HepG2 (cell line): ENCODE measurements around the gene MSANTD1. TPM values are rescaled to one million over a fixed set of nuclear protein-coding genes. Genes with fewer than 3 reads are reported as not detected.

ENCODE experiments used
- AKAP8 ChIP-seq: sonication (generic); formaldehyde crosslinking; IDR thresholded peaks from 2 replicates; pipeline ENCODE4 v1.5.1; 2020; ENCODE audit warnings: mild to moderate bottlenecking, missing genetic modification reagents
- ARNT2 ChIP-seq: sonication (generic); formaldehyde crosslinking; IDR thresholded peaks from 2 replicates; pipeline ENCODE4 v1.8.0; 2022; ENCODE audit warnings: mild to moderate bottlenecking, low read depth, missing genetic modification reagents, moderate library complexity
- CENPT ChIP-seq: sonication (generic); formaldehyde crosslinking; IDR thresholded peaks from 2 replicates; pipeline ENCODE4 v1.8.0; 2022; ENCODE audit warnings: low read depth, mild to moderate bottlenecking, moderate library complexity, missing genetic modification reagents
- CHCHD3 ChIP-seq: sonication (generic); formaldehyde crosslinking; IDR thresholded peaks from 2 replicates; pipeline ENCODE4 v1.8.0; 2022; ENCODE audit warnings: mild to moderate bottlenecking, missing genetic modification reagents, moderate library complexity
- FOXC1 ChIP-seq: sonication (generic); formaldehyde crosslinking; IDR thresholded peaks from 2 replicates; pipeline ENCODE4 v1.8.0; 2022; ENCODE audit warnings: mild to moderate bottlenecking, missing genetic modification reagents, borderline replicate concordance
- GTF2F1 ChIP-seq: fragments of 150-350 bp; IDR thresholded peaks from 2 replicates; pipeline ENCODE4 v1.6.1; 2014; ENCODE audit warnings: low read length
- KAT8 ChIP-seq: IDR thresholded peaks from 2 replicates; pipeline ENCODE4 v1.6.1; 2016; ENCODE audit warnings: missing genetic modification reagents, missing compliant biosample characterization
- KDM4B ChIP-seq: sonication (generic); formaldehyde crosslinking; IDR thresholded peaks from 2 replicates; pipeline ENCODE4 v1.4.0; 2020; ENCODE audit warnings: missing genetic modification reagents
- NBN ChIP-seq: fragments of 450-650 bp; conservative IDR thresholded peaks from 2 replicates; pipeline ENCODE4 v1.6.1; 2017
- SATB2 ChIP-seq: sonication (generic); formaldehyde crosslinking; IDR thresholded peaks from 2 replicates; pipeline ENCODE4 v1.5.0; 2020; ENCODE audit warnings: missing genetic modification reagents
- STAG1 ChIP-seq: sonication (generic); formaldehyde crosslinking; IDR thresholded peaks from 2 replicates; pipeline ENCODE4 v1.4.0; 2020; ENCODE audit warnings: missing genetic modification reagents
- TBL1XR1 ChIP-seq: fragments of 150-350 bp; IDR thresholded peaks from 2 replicates; pipeline ENCODE4 v1.6.1; 2014; ENCODE audit warnings: borderline replicate concordance, low read length; ENCODE audit not compliant: partially characterized antibody
- ZMAT3 ChIP-seq: sonication (generic); formaldehyde crosslinking; conservative IDR thresholded peaks from 2 replicates; pipeline ENCODE4 v1.7.0; 2021; ENCODE audit warnings: missing genetic modification reagents
- ZNF124 ChIP-seq: sonication (generic); formaldehyde crosslinking; IDR thresholded peaks from 2 replicates; pipeline ENCODE4 v1.4.0; 2020; ENCODE audit warnings: missing genetic modification reagents
- ZNF253 ChIP-seq: sonication (generic); formaldehyde crosslinking; IDR thresholded peaks from 2 replicates; pipeline ENCODE4 v1.8.0; 2022; ENCODE audit warnings: mild to moderate bottlenecking, missing genetic modification reagents, borderline replicate concordance
- ZNF484 ChIP-seq: sonication (generic); formaldehyde crosslinking; IDR thresholded peaks from 2 replicates; pipeline ENCODE4 v1.5.1; 2020; ENCODE audit warnings: mild to moderate bottlenecking, low read depth, missing genetic modification reagents, borderline replicate concordance
- ZNF674 ChIP-seq: sonication (generic); formaldehyde crosslinking; IDR thresholded peaks from 2 replicates; pipeline ENCODE4 v1.5.0; 2020; ENCODE audit warnings: low read depth, mild to moderate bottlenecking, missing genetic modification reagents
- ZNF709 ChIP-seq: sonication (generic); formaldehyde crosslinking; IDR thresholded peaks from 2 replicates; pipeline ENCODE4 v1.5.0; 2020; ENCODE audit warnings: mild to moderate bottlenecking, missing genetic modification reagents
- ZNF775 ChIP-seq: sonication (generic); formaldehyde crosslinking; IDR thresholded peaks from 2 replicates; pipeline ENCODE4 v1.4.0; 2020; ENCODE audit warnings: missing genetic modification reagents, mild to moderate bottlenecking, moderate library complexity, borderline replicate concordance
- polyA plus RNA-seq, 8 experiments: library from polyadenylated mRNA; depleted of rRNA in 3 of 8; stranded (reverse) in 7 of 8; unstranded in 1 of 8; fragments of >200 nt; fragmentation: Illumina TruSeq in 4 of 8; extraction: Trizol in 4 of 8; gene quantifications; 2 replicates each; pipeline versions ENCODE4 v1.2.1 to v1.2.3, GENCODE V29; 2011 to 2016; ENCODE audit warnings: low read depth in 4 of 8, missing spikeins in 1 of 8, mixed read lengths in 1 of 8; ENCODE audit not compliant: insufficient read depth in 1 of 8
- total RNA-seq, 5 experiments: library from RNA; depleted of rRNA; stranded (reverse); fragments of >200 nt; fragmentation: Illumina TruSeq; extraction: Trizol; gene quantifications; 2 replicates each; pipeline ENCODE4 v1.2.3, GENCODE V29; 2016; ENCODE audit warnings: low read depth in 1 of 5
- TF ChIP-seq, protein P1 (sequence below): sonication (generic); formaldehyde crosslinking; conservative IDR thresholded peaks from 2 replicates; pipeline ENCODE4 v1.8.0; 2022; ENCODE audit warnings: missing genetic modification reagents
- TF ChIP-seq, protein P2 (sequence below): sonication (generic); formaldehyde crosslinking; IDR thresholded peaks from 2 replicates; pipeline ENCODE4 v1.5.0; 2020; ENCODE audit warnings: missing genetic modification reagents
- TF ChIP-seq, protein P3 (sequence below): IDR thresholded peaks from 2 replicates; pipeline ENCODE4 v1.6.1; 2016; ENCODE audit warnings: mild to moderate bottlenecking, missing biosample characterization, missing genetic modification reagents
- TF ChIP-seq, protein P4 (sequence below): sonication (generic); formaldehyde crosslinking; IDR thresholded peaks from 2 replicates; pipeline ENCODE4 v1.4.0; 2020; ENCODE audit warnings: mild to moderate bottlenecking, missing genetic modification reagents
- TF ChIP-seq, protein P5 (sequence below): sonication (generic); formaldehyde crosslinking; IDR thresholded peaks from 2 replicates; pipeline ENCODE4 v1.4.0; 2020; ENCODE audit warnings: missing genetic modification reagents
- TF ChIP-seq, protein P6 (sequence below): sonication (generic); formaldehyde crosslinking; IDR thresholded peaks from 2 replicates; pipeline ENCODE4 v1.8.1; 2023; ENCODE audit warnings: mild to moderate bottlenecking, missing genetic modification reagents, borderline replicate concordance

The MSANTD1 gene
- total and polyA plus RNA-seq, 2 of the 13 experiments (the other 11 are each of a cell fraction or from before 2014, with no cell fraction given): 0.22 to 0.40 TPM

DNA sequence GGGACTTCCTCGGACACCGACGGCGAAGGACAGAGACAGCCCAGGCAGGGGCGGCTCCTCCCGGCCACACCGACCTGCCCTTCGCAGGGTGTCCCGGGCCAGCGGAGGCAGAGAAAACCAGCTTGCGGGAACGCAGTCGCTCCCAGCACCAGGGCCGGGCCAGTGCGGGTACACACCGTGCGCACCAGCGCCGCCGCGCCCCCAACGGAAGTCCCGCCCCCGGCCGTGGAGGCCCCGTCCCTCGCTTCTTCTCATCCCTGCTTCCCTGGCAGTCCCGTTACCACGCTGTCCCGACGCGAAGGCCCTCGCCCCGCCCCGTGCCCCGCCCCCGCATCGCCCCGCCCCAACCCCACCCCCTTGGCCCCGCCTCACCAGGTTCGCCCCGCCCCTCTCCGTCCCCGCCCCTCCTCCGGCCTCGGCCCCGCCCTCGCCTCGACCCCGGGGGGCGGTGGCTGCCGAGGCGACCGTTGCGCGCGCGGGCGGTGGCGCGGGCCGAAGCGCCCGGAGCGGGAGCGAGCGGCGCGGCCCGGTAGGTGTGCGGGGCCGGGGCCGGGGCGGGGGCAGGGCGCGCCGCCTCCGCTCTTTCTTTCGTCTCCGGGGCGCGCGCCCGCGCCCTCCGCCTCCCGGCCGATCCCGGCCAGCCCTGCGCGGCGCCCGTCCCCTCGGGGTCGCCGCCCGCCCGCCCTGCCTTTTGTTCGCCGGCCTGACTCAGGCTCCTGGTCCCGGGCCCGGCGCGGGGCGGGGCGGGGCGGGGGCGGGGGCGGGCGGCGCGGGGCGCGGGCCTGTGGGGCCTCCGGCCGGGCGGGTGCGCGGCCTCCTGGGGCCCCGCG lies 43.8 kb downstream of the MSANTD1 start, which contains the start of gene RGS12 (continued):
- TF ChIP-seq, protein P1, sequence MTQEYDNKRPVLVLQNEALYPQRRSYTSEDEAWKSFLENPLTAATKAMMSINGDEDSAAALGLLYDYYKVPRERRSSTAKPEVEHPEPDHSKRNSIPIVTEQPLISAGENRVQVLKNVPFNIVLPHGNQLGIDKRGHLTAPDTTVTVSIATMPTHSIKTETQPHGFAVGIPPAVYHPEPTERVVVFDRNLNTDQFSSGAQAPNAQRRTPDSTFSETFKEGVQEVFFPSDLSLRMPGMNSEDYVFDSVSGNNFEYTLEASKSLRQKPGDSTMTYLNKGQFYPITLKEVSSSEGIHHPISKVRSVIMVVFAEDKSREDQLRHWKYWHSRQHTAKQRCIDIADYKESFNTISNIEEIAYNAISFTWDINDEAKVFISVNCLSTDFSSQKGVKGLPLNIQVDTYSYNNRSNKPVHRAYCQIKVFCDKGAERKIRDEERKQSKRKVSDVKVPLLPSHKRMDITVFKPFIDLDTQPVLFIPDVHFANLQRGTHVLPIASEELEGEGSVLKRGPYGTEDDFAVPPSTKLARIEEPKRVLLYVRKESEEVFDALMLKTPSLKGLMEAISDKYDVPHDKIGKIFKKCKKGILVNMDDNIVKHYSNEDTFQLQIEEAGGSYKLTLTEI (CRISPR knock-in tag): no peak
- TF ChIP-seq GTF2F1 (no peak), ZNF484 (CRISPR knock-in tag) (no peak), ZMAT3 (no peak), ZNF775 (CRISPR knock-in tag) (no peak), ARNT2 (no peak; the same call in 1 of the 2 replicates), KAT8 (peak; percentile 62; the same call in 1 of the 2 replicates), TBL1XR1 (no peak), AKAP8 (CRISPR knock-in tag) (peak; percentile 99), KDM4B (no peak), ZNF674 (CRISPR knock-in tag) (no peak), ZNF253 (CRISPR knock-in tag) (no peak), FOXC1 (CRISPR knock-in tag) (no peak), ZNF124 (CRISPR knock-in tag) (no peak), NBN (no peak), STAG1 (no peak; the same call in 1 of the 2 replicates), SATB2 (CRISPR knock-in tag) (no peak), ZNF709 (CRISPR knock-in tag) (no peak; the same call in 1 of the 2 replicates), CENPT (CRISPR knock-in tag) (no peak), CHCHD3 (CRISPR knock-in tag) (no peak)
- TF ChIP-seq, protein P2, sequence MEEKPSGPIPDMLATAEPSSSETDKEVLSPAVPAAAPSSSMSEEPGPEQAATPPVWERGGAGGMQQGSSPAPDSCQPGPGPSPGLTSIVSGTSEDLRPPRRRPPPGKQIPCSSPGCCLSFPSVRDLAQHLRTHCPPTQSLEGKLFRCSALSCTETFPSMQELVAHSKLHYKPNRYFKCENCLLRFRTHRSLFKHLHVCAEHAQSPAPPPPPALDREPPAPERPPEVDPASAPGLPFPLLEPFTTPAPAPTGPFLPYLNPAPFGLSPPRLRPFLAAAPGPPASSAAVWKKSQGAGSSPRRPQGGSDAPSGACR: no peak
- TF ChIP-seq, protein P3, sequence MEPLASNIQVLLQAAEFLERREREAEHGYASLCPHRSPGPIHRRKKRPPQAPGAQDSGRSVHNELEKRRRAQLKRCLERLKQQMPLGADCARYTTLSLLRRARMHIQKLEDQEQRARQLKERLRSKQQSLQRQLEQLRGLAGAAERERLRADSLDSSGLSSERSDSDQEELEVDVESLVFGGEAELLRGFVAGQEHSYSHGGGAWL: peak; percentile 62
- TF ChIP-seq, protein P4, sequence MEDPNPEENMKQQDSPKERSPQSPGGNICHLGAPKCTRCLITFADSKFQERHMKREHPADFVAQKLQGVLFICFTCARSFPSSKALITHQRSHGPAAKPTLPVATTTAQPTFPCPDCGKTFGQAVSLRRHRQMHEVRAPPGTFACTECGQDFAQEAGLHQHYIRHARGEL: no peak
- TF ChIP-seq, protein P5, sequence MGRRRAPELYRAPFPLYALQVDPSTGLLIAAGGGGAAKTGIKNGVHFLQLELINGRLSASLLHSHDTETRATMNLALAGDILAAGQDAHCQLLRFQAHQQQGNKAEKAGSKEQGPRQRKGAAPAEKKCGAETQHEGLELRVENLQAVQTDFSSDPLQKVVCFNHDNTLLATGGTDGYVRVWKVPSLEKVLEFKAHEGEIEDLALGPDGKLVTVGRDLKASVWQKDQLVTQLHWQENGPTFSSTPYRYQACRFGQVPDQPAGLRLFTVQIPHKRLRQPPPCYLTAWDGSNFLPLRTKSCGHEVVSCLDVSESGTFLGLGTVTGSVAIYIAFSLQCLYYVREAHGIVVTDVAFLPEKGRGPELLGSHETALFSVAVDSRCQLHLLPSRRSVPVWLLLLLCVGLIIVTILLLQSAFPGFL (CRISPR knock-in tag): no peak
- TF ChIP-seq, protein P6, sequence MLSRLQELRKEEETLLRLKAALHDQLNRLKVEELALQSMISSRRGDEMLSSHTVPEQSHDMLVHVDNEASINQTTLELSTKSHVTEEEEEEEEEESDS (CRISPR knock-in tag): no peak
